Right lobe of liver (tissue), 4 donors: ENCODE data around the gene MAP4K2.

Experiments used
- CTCF ChIP-seq, 4 donors: fragments of 200-600 bp in 3 of 4; fragments of 450-650 bp in 1 of 4; IDR thresholded peaks; one replicate each; pipeline versions ENCODE4 v1.5.1 to v1.8.0; 2016 to 2022; ENCODE audit warnings: antibody characterized with exemption in 4 of 4, mild to moderate bottlenecking in 2 of 4
- POLR2A ChIP-seq: fragments of 450-650 bp; IDR thresholded peaks from one replicate; pipeline ENCODE4 v1.6.1; 2017; ENCODE audit warnings: antibody characterized with exemption, mild to moderate bottlenecking
- donor health status: DM: no; HTN: no; CAD: no.
- donor health status: DM: no; HTN: no; CAD: no.
- donor health status: DM: no; HTN: yes; CAD: no.

DNA sequence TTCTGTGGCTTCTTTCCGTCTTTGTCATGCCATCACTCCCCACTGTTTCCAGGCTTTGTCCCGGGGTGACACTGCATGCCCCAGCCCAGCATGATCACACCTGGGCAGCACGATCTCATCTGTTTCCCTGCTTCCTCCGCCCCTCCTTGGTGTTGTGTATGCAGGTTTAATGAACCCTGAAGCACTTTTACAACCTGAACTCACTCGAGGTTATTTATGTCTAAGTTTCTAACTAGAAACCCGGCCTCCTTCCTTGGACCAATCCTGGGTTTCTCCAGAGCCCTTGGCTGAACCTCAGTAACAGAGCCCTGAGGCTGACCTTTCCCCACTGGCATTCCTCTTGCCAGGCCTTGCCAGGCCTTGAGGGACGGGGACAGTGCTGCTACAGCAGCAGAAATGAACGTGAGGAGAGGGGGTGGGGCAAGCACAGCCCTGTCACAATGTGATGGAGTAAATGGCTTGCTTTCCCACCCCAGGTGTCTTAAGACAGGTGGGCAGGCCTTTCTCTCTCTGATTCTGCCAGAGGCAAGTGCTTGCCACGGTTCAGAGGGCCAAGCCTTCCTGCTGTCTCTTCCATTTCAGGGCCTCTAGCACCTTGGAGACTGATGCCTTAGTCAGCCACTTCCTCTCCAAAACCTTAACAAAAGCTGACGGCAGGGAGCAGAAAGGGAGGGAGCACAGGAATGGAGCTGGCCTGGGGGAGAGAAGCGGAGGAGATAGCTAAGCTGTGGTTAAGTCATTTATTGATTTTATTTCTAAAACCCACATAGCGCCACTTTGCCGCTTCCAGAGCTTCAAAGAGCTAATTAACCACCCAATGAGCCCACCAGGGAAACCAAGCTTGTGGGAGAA lies 40.1 kb downstream of the MAP4K2 start:
- no peak for TF ChIP-seq CTCF (IDR thresholded peaks at IDR 0.05)
- TF ChIP-seq POLR2A, result no peak
